WI38 (cell line): ENCODE data around the gene IL13RA1.
"Not testable (repeated sequence)": the region's sequence is repeated elsewhere in the genome, so short reads cannot be mapped to it uniquely, and the experiment has no call there.

ENCODE experiments used
- H3K4me3 ChIP-seq: 2 replicates; pipeline ENCODE4 v1.5.1; 2011; ENCODE audit warnings: low read depth, mild to moderate bottlenecking, control low read depth, low read length
- CTCF ChIP-seq: IDR thresholded peaks from 2 replicates; pipeline ENCODE4 v1.5.1; 2012; ENCODE audit warnings: low read depth, mild to moderate bottlenecking, control low read depth, low read length

Gene IL13RA1

DNA sequence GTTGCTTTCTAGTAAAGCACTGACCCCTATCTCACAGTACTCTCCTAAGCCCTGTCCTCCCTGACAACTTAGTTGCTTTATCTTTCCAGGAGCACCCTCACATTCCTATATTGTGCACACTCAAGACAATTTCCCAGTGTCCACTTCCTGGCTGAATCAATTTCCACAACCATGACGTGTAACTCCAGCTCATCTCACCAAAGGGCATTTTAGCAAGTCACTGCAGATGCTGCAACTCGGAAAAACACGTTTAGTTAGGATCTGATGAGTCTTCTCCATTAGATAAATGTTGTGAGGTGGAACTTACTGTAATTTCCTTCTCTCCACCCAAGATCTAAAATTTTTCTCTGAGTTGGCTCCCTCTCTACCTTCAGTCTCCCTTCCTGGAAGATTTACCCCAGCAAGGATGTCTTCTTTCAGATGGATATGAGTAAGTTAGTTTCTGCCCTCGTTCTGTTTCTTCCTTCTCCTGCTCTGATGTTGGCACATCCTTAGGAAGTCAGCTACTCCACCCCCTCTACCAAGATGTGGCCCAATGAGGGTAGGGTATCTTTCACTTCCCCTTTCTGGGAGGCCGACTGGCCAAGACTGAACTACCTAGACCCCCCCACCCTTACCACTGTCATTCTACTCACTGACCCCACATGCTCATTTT is 28.8 kb upstream of the IL13RA1 start:
- TF ChIP-seq CTCF, result no peak
- no peak overlapping the region for H3K4me3 ChIP-seq

DNA sequence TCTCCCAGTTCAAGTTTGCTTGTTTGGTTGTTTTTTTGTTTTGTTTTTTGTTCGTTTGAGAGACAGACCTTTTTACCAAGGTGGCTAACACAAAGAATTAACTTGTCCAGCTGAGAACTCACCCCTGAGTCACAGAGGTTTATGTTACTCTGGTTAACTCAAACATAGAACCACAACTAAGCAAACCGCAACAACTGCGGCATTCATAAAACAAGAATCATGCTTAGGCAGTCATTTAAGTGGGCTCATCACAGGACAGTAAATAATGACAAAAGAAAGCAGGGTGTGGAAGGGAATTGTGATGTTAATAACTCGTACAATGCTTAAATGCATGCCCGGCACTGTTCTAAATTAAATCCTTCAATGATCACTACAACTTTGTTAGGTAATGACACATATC is 24.7 kb upstream of the IL13RA1 start:
- no peak for TF ChIP-seq CTCF
- no peak overlapping the region for H3K4me3 ChIP-seq

DNA sequence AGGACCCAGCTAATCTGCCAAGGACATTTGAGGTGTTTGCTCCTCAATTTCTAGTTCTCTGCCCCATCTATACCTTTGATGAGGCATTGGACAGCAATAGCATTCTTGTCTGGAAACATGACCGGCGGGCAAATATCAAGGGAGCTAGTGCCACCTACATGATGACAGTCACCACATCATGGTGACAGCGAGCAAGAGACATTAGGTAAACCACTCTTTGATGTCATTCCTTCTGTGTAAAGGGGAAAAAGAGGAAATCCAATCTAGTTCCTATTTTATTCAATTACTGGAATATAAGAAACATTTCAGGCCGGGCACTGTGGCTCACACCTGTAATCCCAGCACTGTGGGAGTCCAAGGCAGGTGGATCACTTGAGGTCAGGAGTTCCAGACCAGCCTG is 20.7 kb upstream of the IL13RA1 start:
- TF ChIP-seq CTCF, result no peak
- H3K4me3 ChIP-seq, result no peak overlapping the region

GRCh38 chrX:118714521-118714920 is 12.9 kb upstream of the IL13RA1 start:
- TF ChIP-seq CTCF, result no peak
- H3K4me3 ChIP-seq, result no peak overlapping the region

DNA sequence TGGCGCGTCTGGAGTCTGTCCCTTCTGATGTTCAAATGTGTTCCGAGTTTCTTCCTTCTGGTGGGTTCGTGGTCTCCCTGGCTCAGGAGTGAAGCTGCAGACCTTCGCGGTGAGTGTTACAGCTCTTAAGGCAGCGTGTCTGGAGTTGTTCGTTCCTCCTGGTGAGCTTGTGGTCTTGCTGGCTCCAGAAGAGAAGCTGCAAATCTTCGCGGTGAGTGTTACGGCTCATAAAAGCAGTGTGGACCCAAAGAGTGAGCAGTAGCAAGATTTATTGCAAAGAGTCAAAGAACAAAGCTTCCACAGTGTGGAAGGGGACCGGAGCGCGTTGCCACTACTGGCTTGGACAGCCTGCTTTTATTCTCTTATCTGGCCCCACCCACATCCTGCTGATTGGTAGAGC is 11.5 kb upstream of the IL13RA1 start:
- not testable (repeated sequence) for H3K4me3 ChIP-seq

- not testable (repeated sequence) for H3K4me3 ChIP-seq
These were observed 10.6 kb upstream of the IL13RA1 start for GRCh38 chrX:118716833-118717232.

DNA sequence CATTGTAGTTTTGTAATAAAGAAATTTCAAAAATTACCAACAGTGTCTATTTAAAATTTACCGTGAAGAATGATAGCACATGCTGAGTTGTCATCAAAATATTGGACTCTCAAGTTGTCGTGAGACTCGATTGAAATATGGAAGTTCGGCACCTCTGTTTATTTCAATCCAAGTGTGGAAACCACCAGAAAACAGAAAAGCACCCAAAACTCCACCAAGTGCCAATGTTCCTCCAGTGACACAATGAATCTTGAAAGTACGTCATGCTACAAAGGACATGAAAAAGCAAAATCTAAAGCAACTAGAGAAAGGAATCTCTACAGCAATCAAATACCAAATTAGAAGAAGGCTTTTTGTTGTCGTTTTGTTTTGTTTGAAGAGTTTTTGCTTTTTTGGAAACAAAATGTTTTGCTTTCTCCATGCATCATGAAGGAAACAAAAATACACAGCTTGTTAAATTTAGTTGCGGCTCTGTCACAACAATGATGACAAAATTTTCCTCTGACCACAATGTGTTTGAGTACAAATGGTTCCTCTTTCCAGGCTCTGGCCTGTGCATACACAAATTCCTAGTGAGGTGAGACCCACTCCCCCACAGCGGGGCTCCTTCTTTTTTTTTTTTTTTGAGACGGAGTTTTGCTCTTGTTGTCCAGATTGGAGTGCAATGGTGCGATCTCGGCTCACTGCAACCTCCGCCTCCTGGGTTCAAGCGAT is 9.6 kb upstream of the IL13RA1 start:
- no peak for TF ChIP-seq CTCF
- no peak overlapping the region for H3K4me3 ChIP-seq

DNA sequence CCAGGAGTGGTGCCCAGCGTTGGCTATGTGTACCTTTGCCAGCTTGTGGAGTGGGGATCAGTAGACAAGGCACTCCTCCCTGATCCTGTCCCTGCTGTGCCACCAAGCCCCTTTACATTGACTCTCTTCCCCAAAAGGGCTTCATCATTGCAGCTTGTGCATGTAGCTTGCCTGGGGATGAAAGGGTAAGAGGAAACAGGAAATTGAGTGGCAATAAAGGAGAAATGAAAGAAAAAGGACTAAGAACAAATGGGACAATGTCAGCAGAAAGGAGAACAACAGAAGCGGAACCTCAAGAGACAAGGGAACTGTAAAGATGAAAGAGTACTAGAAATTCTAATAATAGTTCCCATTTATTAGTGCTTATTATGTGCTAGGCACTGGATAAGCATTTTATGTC is 8.7 kb upstream of the IL13RA1 start:
- no peak for TF ChIP-seq CTCF
- H3K4me3 ChIP-seq, result no peak overlapping the region
